A549 treated with DMSO at 1 μM for 4 hours (cell line): ENCODE results near the gene SUCLG1. TPM values are rescaled to one million over a fixed set of nuclear protein-coding genes. Genes with fewer than 3 reads are reported as not detected.

Experiments used
- total RNA-seq: library from RNA; stranded (reverse); fragments of 200-300 nt; extraction: Qiagen RNA extraction; gene quantifications from 5 replicates; pipeline ENCODE4 v1.2.3, GENCODE V29; 2022; ENCODE audit warnings: low read depth

The SUCLG1 gene
- 93.5 to 97.6 TPM (median 95.1 TPM) in 5 replicates for total RNA-seq

DNA sequence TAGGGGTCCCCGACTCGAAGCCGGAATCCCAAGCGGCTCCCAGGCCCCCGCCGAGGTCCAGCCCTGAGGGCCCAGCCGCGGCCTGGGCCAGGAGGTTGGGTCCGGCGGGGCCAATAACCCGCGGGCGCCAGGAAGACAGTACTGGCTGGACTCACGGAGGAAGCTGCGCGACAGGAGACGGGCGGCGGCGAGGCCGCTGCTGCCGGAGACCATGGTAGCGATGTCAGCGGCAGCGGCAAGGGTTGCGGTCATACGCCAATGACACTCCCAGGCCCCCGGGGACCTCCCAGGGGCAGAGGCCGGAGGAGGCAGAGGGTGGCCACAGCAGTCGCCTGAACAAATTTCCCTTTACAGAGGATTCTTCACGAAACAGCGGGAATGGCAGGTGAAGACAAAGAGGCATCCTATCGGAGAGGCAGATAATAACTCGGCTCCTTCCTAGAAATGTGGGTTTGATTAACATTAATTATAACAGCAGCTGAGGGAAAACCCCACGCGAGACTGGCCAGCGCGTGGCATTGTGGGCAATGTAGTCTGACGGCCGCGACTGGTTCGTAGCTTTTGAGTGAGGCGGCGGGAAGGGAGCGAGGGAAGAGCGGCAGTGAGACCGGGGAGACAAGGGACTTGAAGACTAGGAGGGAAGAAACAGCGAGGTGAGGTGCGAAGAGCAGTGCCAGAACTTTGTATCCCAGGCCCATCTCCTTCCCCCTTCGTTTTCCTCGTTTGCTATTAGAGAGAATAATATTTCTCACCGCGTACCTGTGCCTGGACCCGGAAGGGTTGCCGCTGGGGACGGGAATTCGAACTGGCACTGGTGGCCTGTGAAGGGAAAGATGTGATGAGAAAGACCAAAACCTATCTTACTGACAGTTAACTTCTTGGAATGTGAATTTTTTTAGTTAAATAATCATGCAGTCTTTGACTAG is at the start of gene SUCLG1:
TSS of gene SUCLG1 (minus strand) at position 263 of the 926 bp plus-strand sequence. CDS start at position 252, 11 bp downstream.

Other genes starting within 250 kb of the SUCLG1 start
- 0.01 to 0.06 TPM (median 0.02 TPM) in 5 replicates for gene DNAH6, start 57.2 kb upstream of the SUCLG1 start, total RNA-seq